ENCODE measurements around the gene LENG8.

Gene LENG8

GRCh38 chr19:54424660-54425381, 24.2 kb upstream of the LENG8 start:
- no peak for DNase-seq

- DNase-seq: no peak
Observed at GRCh38 chr19:54425382-54425723, 23.6 kb upstream of the LENG8 start.

- DNase-seq: no peak
Observed at GRCh38 chr19:54426291-54426931, 22.6 kb upstream of the LENG8 start.

GRCh38 chr19:54427586-54427985, 21.4 kb upstream of the LENG8 start:
- no peak for DNase-seq

- DNase-seq: no peak
Observed at GRCh38 chr19:54428323-54429175, 20.4 kb upstream of the LENG8 start.

GRCh38 chr19:54429176-54429495, 19.9 kb upstream of the LENG8 start:
- no peak for DNase-seq

- DNase-seq: no peak
Observed at GRCh38 chr19:54429545-54430227, 19.3 kb upstream of the LENG8 start.

GRCh38 chr19:54430306-54431254, 18.4 kb upstream of the LENG8 start:
- peak; percentile 38 for DNase-seq

- no peak for DNase-seq
Observed at GRCh38 chr19:54431255-54431838, 17.7 kb upstream of the LENG8 start.

- DNase-seq: no peak
Observed at GRCh38 chr19:54432144-54432738, 16.8 kb upstream of the LENG8 start.

GRCh38 chr19:54433697-54434096, 15.3 kb upstream of the LENG8 start:
- no peak for DNase-seq

- DNase-seq: no peak
Observed at GRCh38 chr19:54434112-54434872, 14.7 kb upstream of the LENG8 start.

GRCh38 chr19:54434873-54435214, 14.2 kb upstream of the LENG8 start:
- no peak for DNase-seq

GRCh38 chr19:54435551-54436016, 13.4 kb upstream of the LENG8 start:
- no peak for DNase-seq

GRCh38 chr19:54436031-54436523, 12.9 kb upstream of the LENG8 start:
- DNase-seq: no peak

GRCh38 chr19:54436628-54437252, 12.3 kb upstream of the LENG8 start:
- DNase-seq: no peak

GRCh38 chr19:54439174-54439851, 9.7 kb upstream of the LENG8 start:
- peak; percentile 40 for DNase-seq

GRCh38 chr19:54440641-54441040, 8.4 kb upstream of the LENG8 start:
- DNase-seq: no peak

GRCh38 chr19:54444737-54445136, 4.3 kb upstream of the LENG8 start:
- no peak for DNase-seq

Data from suppressor macrophage treated with lipopolysaccharide for 4 hours (primary cell).